ENCODE results near the gene ZBTB40.

ZBTB40 gene

GRCh38 chr1:22451702-22452480 is at the start of gene ZBTB40:
ZBTB40 (plus strand) TSS chr1:22451851; CDS start chr1:22489949, 38,098 bp downstream.
- TF ChIP-seq Cebpa-rat (IDR thresholded peaks at IDR 0.05), result no peak
- H3K4me2 ChIP-seq, result peak within 1 kb of the TSS; percentile 76
- H4K20me1 ChIP-seq, result peaks cover 18% of the 10 kb centered on the region; the same call in 1 of the 2 replicates
- peaks cover 23% of the 10 kb centered on the region for H3K4me1 ChIP-seq
- H3K27ac ChIP-seq, result peak within 1 kb of the TSS; percentile 91
- no peaks in the 10 kb centered on the region for H3K27me3 ChIP-seq
- peak within 1 kb of the TSS; percentile 88 for H3K4me3 ChIP-seq
- H3K9ac ChIP-seq, result peak within 1 kb of the TSS; percentile 91
- H3K36me3 ChIP-seq, result peaks cover 5% of the 10 kb centered on the region; the same call in 1 of the 2 replicates
- no peaks in the 10 kb centered on the region for H3K9me3 ChIP-seq

- H3K27ac ChIP-seq, result no peak overlapping the region
Observed at GRCh38 chr1:22402356-22403053, 49.1 kb upstream of the ZBTB40 start.

GRCh38 chr1:22404486-22404885 is 47.2 kb upstream of the ZBTB40 start:
- Histone ChIP-seq H3K36me3 (no peaks in the 10 kb centered on the region), H3K27ac (no peak overlapping the region), H3K9ac (no peak overlapping the region), H4K20me1 (peaks cover 8% of the 10 kb centered on the region; the same call in 1 of the 2 replicates), H3K4me3 (no peak overlapping the region), H3K4me1 (no peaks in the 10 kb centered on the region), H3K4me2 (no peak overlapping the region), H3K27me3 (peaks cover 14% of the 10 kb centered on the region), H3K9me3 (no peaks in the 10 kb centered on the region)
- TF ChIP-seq Cebpa-rat (IDR thresholded peaks at IDR 0.05), result no peak

More at GRCh38 chr1:22402356-22403053, 49.1 kb upstream of the ZBTB40 start:
- H3K9ac ChIP-seq, result no peak overlapping the region
- H3K27me3 ChIP-seq, result peaks cover 25% of the 10 kb centered on the region
- no peaks in the 10 kb centered on the region for H3K9me3 ChIP-seq
- TF ChIP-seq Cebpa-rat (IDR thresholded peaks at IDR 0.05), result no peak
- peaks cover 8% of the 10 kb centered on the region; the same call in 1 of the 2 replicates for H4K20me1 ChIP-seq
- peaks cover 8% of the 10 kb centered on the region for H3K4me1 ChIP-seq
- no peak overlapping the region for H3K4me3 ChIP-seq
- H3K36me3 ChIP-seq, result no peaks in the 10 kb centered on the region
- no peak overlapping the region for H3K4me2 ChIP-seq

- H3K27ac ChIP-seq, result no peak overlapping the region
- no peak overlapping the region for H3K4me2 ChIP-seq
- H3K36me3 ChIP-seq, result no peaks in the 10 kb centered on the region
- H3K27me3 ChIP-seq, result no peaks in the 10 kb centered on the region
- no peak overlapping the region for H3K4me3 ChIP-seq
- H4K20me1 ChIP-seq, result no peaks in the 10 kb centered on the region
- H3K4me1 ChIP-seq, result no peaks in the 10 kb centered on the region
- TF ChIP-seq Cebpa-rat (IDR thresholded peaks at IDR 0.05), result no peak
- H3K9ac ChIP-seq, result no peak overlapping the region
- H3K9me3 ChIP-seq, result no peaks in the 10 kb centered on the region
Observed at GRCh38 chr1:22406722-22407495, 44.7 kb upstream of the ZBTB40 start.

GRCh38 chr1:22408230-22408629 is 43.4 kb upstream of the ZBTB40 start:
- Histone ChIP-seq H3K4me1 (no peaks in the 10 kb centered on the region), H3K9ac (no peak overlapping the region), H4K20me1 (no peaks in the 10 kb centered on the region), H3K27ac (no peak overlapping the region), H3K27me3 (no peaks in the 10 kb centered on the region), H3K4me3 (no peak overlapping the region), H3K4me2 (no peak overlapping the region), H3K9me3 (no peaks in the 10 kb centered on the region), H3K36me3 (no peaks in the 10 kb centered on the region)
- TF ChIP-seq Cebpa-rat (IDR thresholded peaks at IDR 0.05), result no peak

- H3K9ac ChIP-seq, result no peak overlapping the region
Observed at GRCh38 chr1:22410401-22410800, 41.2 kb upstream of the ZBTB40 start.

GRCh38 chr1:22410928-22411495 is 40.6 kb upstream of the ZBTB40 start:
- H3K4me2 ChIP-seq, result no peak overlapping the region
- no peaks in the 10 kb centered on the region for H3K9me3 ChIP-seq
- H3K4me1 ChIP-seq, result no peaks in the 10 kb centered on the region
- no peak for TF ChIP-seq Cebpa-rat (IDR thresholded peaks at IDR 0.05)
- no peaks in the 10 kb centered on the region for H3K27me3 ChIP-seq
- H3K36me3 ChIP-seq, result no peaks in the 10 kb centered on the region
- H3K9ac ChIP-seq, result no peak overlapping the region
- no peak overlapping the region for H3K4me3 ChIP-seq
- no peak overlapping the region for H3K27ac ChIP-seq
- H4K20me1 ChIP-seq, result no peaks in the 10 kb centered on the region

More at GRCh38 chr1:22410401-22410800, 41.2 kb upstream of the ZBTB40 start:
- no peak overlapping the region for H3K4me3 ChIP-seq
- H3K4me2 ChIP-seq, result no peak overlapping the region
- H3K27ac ChIP-seq, result no peak overlapping the region
- no peaks in the 10 kb centered on the region for H3K9me3 ChIP-seq
- H4K20me1 ChIP-seq, result no peaks in the 10 kb centered on the region
- no peak for TF ChIP-seq Cebpa-rat (IDR thresholded peaks at IDR 0.05)
- no peaks in the 10 kb centered on the region for H3K4me1 ChIP-seq
- no peaks in the 10 kb centered on the region for H3K36me3 ChIP-seq
- no peaks in the 10 kb centered on the region for H3K27me3 ChIP-seq

GRCh38 chr1:22411589-22411988 is 40.1 kb upstream of the ZBTB40 start:
- Histone ChIP-seq H3K4me3 (no peak overlapping the region), H4K20me1 (no peaks in the 10 kb centered on the region), H3K9me3 (no peaks in the 10 kb centered on the region), H3K27ac (no peak overlapping the region), H3K36me3 (no peaks in the 10 kb centered on the region), H3K27me3 (no peaks in the 10 kb centered on the region), H3K4me1 (no peaks in the 10 kb centered on the region), H3K9ac (no peak overlapping the region), H3K4me2 (no peak overlapping the region)
- no peak for TF ChIP-seq Cebpa-rat (IDR thresholded peaks at IDR 0.05)

- Histone ChIP-seq H3K27me3 (no peaks in the 10 kb centered on the region), H4K20me1 (no peaks in the 10 kb centered on the region), H3K4me3 (no peak overlapping the region), H3K9me3 (no peaks in the 10 kb centered on the region), H3K27ac (no peak overlapping the region), H3K9ac (no peak overlapping the region), H3K4me1 (no peaks in the 10 kb centered on the region), H3K4me2 (no peak overlapping the region), H3K36me3 (no peaks in the 10 kb centered on the region)
- TF ChIP-seq Cebpa-rat (IDR thresholded peaks at IDR 0.05), result no peak
Observed at GRCh38 chr1:22412932-22413727, 38.5 kb upstream of the ZBTB40 start.
